HepG2 (cell line): ENCODE data around the gene MCOLN1. TPM values are rescaled to one million over a fixed set of nuclear protein-coding genes. Genes with fewer than 3 reads are reported as not detected.

Experiments
- ARHGAP35 ChIP-seq: sonication (generic); formaldehyde crosslinking; IDR thresholded peaks from 2 replicates; pipeline ENCODE4 v1.9.0; 2022; ENCODE audit warnings: mild to moderate bottlenecking, inconsistent platforms, moderate library complexity, missing genetic modification reagents, borderline replicate concordance
- ATF1 ChIP-seq: IDR thresholded peaks from 2 replicates; pipeline ENCODE4 v1.6.1; 2016; ENCODE audit warnings: mild to moderate bottlenecking, control low read depth
- BCL6 ChIP-seq: IDR thresholded peaks from 2 replicates; pipeline ENCODE4 v1.6.1; 2016; ENCODE audit warnings: missing genetic modification reagents, missing compliant biosample characterization
- BORCS8-MEF2B ChIP-seq: sonication (generic); formaldehyde crosslinking; IDR thresholded peaks from 2 replicates; pipeline ENCODE4 v1.8.0; 2022; ENCODE audit warnings: mild to moderate bottlenecking, missing genetic modification reagents
- CENPBD1 ChIP-seq: sonication (generic); formaldehyde crosslinking; IDR thresholded peaks from 2 replicates; pipeline ENCODE4 v1.8.0; 2022; ENCODE audit warnings: missing genetic modification reagents, low read depth, mild to moderate bottlenecking, borderline replicate concordance
- KAT2B ChIP-seq: fragments of 150-350 bp; IDR thresholded peaks from 2 replicates; pipeline ENCODE4 v1.6.1; 2014; ENCODE audit warnings: low read depth, low read length, borderline replicate concordance
- KLF12 ChIP-seq: sonication (generic); formaldehyde crosslinking; IDR thresholded peaks from 2 replicates; pipeline ENCODE4 v1.4.0; 2020; ENCODE audit warnings: missing genetic modification reagents, borderline replicate concordance
- MAFG ChIP-seq: sonication (generic); formaldehyde crosslinking; IDR thresholded peaks from 2 replicates; pipeline ENCODE4 v1.5.1; 2020; ENCODE audit warnings: mild to moderate bottlenecking, missing genetic modification reagents
- MEIS1 ChIP-seq: sonication (generic); formaldehyde crosslinking; IDR thresholded peaks from 2 replicates; pipeline ENCODE4 v1.9.0; 2021; ENCODE audit warnings: mild to moderate bottlenecking, missing genetic modification reagents, moderate library complexity, borderline replicate concordance
- MIXL1 ChIP-seq: IDR thresholded peaks from 2 replicates; pipeline ENCODE4 v1.6.1; 2016
- MLLT10 ChIP-seq: sonication (generic); formaldehyde crosslinking; IDR thresholded peaks from 2 replicates; pipeline ENCODE4 v1.4.0; 2020; ENCODE audit warnings: missing genetic modification reagents
- POGK ChIP-seq: sonication (generic); formaldehyde crosslinking; conservative IDR thresholded peaks from 2 replicates; pipeline ENCODE4 v1.8.0; 2022; ENCODE audit warnings: mild to moderate bottlenecking, moderate library complexity, missing genetic modification reagents
- POLR2AphosphoS5 ChIP-seq: IDR thresholded peaks from 2 replicates; pipeline ENCODE4 v1.6.1; 2012; ENCODE audit warnings: low read depth, low read length
- PRDM15 ChIP-seq: sonication (generic); formaldehyde crosslinking; IDR thresholded peaks from 2 replicates; pipeline ENCODE4 v1.4.0; 2020; ENCODE audit warnings: missing genetic modification reagents
- SMAD9 ChIP-seq: sonication (generic); formaldehyde crosslinking; IDR thresholded peaks from 2 replicates; pipeline ENCODE4 v1.5.1; 2020; ENCODE audit warnings: mild to moderate bottlenecking, missing genetic modification reagents
- SPEN ChIP-seq: sonication (generic); formaldehyde crosslinking; IDR thresholded peaks from 2 replicates; pipeline ENCODE4 v1.5.1; 2020; ENCODE audit warnings: low read depth, mild to moderate bottlenecking, missing genetic modification reagents
- TRAFD1 ChIP-seq: sonication (generic); formaldehyde crosslinking; IDR thresholded peaks from 2 replicates; pipeline ENCODE4 v1.5.1; 2020; ENCODE audit warnings: missing genetic modification reagents, mild to moderate bottlenecking, borderline replicate concordance
- ZFP36 ChIP-seq: fragments of 150-350 bp; IDR thresholded peaks from 2 replicates; pipeline ENCODE4 v1.6.1; 2018; ENCODE audit warnings: borderline replicate concordance, low read length, low read depth; ENCODE audit not compliant: partially characterized antibody
- ZNF18 ChIP-seq: sonication (generic); formaldehyde crosslinking; IDR thresholded peaks from 2 replicates; pipeline ENCODE4 v1.8.0; 2022; ENCODE audit warnings: mild to moderate bottlenecking, missing genetic modification reagents; ENCODE audit not compliant: insufficient replicate concordance
- ZNF251 ChIP-seq: sonication (generic); formaldehyde crosslinking; IDR thresholded peaks from 2 replicates; pipeline ENCODE4 v1.9.0; 2021; ENCODE audit warnings: mild to moderate bottlenecking, missing genetic modification reagents
- ZNF605 ChIP-seq: sonication (generic); formaldehyde crosslinking; IDR thresholded peaks from 2 replicates; pipeline ENCODE4 v1.8.0; 2022; ENCODE audit warnings: mild to moderate bottlenecking, missing genetic modification reagents
- polyA plus RNA-seq, 8 experiments: library from polyadenylated mRNA; depleted of rRNA in 3 of 8; stranded (reverse) in 7 of 8; unstranded in 1 of 8; fragments of >200 nt; fragmentation: Illumina TruSeq in 4 of 8; extraction: Trizol in 4 of 8; gene quantifications; 2 replicates each; pipeline versions ENCODE4 v1.2.1 to v1.2.3, GENCODE V29; 2011 to 2016; ENCODE audit warnings: low read depth in 4 of 8, missing spikeins in 1 of 8, mixed read lengths in 1 of 8; ENCODE audit not compliant: insufficient read depth in 1 of 8
- total RNA-seq, 5 experiments: library from RNA; depleted of rRNA; stranded (reverse); fragments of >200 nt; fragmentation: Illumina TruSeq; extraction: Trizol; gene quantifications; 2 replicates each; pipeline ENCODE4 v1.2.3, GENCODE V29; 2016; ENCODE audit warnings: low read depth in 1 of 5

MCOLN1 gene
- total and polyA plus RNA-seq, 2 of the 13 experiments (the other 11 are each of a cell fraction or from before 2014, with no cell fraction given): 3.4 to 15.7 TPM

GRCh38 chr19:7500811-7501450 is 21.5 kb upstream of the MCOLN1 start (continued):
- TF ChIP-seq PRDM15 (CRISPR knock-in tag): 0 out of 2 replicates have a peak, but pooled peaks have one; percentile 29
- peak; percentile 33; the same call in 1 of the 2 replicates for TF ChIP-seq POGK (CRISPR knock-in tag)
- TF ChIP-seq SMAD9 (CRISPR knock-in tag): no peak
- no peak for TF ChIP-seq ZNF251 (CRISPR knock-in tag)
- TF ChIP-seq ZFP36: no peak
- no peak for TF ChIP-seq TRAFD1
- TF ChIP-seq ZNF605 (CRISPR knock-in tag): peak; percentile 40; the same call in 1 of the 2 replicates
- TF ChIP-seq BORCS8-MEF2B (CRISPR knock-in tag): peak; percentile 88
- TF ChIP-seq KLF12 (CRISPR knock-in tag): no peak
- TF ChIP-seq POLR2AphosphoS5: no peak
- no peak for TF ChIP-seq BCL6 (CRISPR knock-in tag)
- peak; percentile 75; the same call in 1 of the 2 replicates for TF ChIP-seq ARHGAP35
- TF ChIP-seq MAFG (CRISPR knock-in tag): no peak
- no peak for TF ChIP-seq ATF1 (CRISPR knock-in tag)
- no peak for TF ChIP-seq CENPBD1
- no peak for TF ChIP-seq MIXL1 (CRISPR knock-in tag)
- peak; percentile 56 for TF ChIP-seq ZNF18 (CRISPR knock-in tag)
- peak; percentile 66 for TF ChIP-seq SPEN (CRISPR knock-in tag)
- no peak for TF ChIP-seq MLLT10 (CRISPR knock-in tag)
- TF ChIP-seq MEIS1 (CRISPR knock-in tag): no peak; the same call in 1 of the 2 replicates
- TF ChIP-seq KAT2B: no peak
